ENCODE results near the gene R3HDM2.

Gene R3HDM2

DNA sequence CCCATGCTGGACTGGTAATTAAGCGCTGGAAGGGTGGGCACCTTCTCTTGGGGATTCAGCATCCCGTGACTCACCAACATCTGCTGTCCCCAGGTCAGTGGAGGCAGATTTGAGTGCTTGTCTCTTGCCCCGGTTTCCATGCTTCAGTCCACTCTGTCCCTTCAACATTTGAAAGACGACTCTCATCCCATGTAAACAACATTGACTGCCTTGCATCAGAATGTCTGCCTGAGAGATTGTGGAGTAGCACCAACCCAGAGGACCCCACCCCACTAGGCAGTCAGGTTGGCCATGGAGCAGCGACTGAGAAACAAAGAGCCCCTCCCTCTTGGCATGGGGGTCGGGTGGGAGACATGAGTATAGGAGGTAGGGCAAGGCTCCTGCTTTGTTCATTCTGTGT, 174.9 kb downstream of the R3HDM2 start:
- CTCF ChIA-PET, result interaction anchor here (1.2 to 5.0 kb wide), 2 partner anchors 13 to 203 kb away, joined by 3 to 24 read pairs; no protein-coding TSS in a partner anchor
- DNase-seq (ENCODE audit: extremely low spot score), result no peak
- TF ChIP-seq CTCF (IDR thresholded peaks at IDR 0.05; ENCODE audit: control extremely low read depth, extremely low read depth, low read depth, missing control alignments), result no peak
- POLR2A ChIA-PET, result interaction anchor here (0.6 kb wide), 1 partner anchor 171 kb away, joined by 6 read pairs; no protein-coding TSS in a partner anchor

DNA sequence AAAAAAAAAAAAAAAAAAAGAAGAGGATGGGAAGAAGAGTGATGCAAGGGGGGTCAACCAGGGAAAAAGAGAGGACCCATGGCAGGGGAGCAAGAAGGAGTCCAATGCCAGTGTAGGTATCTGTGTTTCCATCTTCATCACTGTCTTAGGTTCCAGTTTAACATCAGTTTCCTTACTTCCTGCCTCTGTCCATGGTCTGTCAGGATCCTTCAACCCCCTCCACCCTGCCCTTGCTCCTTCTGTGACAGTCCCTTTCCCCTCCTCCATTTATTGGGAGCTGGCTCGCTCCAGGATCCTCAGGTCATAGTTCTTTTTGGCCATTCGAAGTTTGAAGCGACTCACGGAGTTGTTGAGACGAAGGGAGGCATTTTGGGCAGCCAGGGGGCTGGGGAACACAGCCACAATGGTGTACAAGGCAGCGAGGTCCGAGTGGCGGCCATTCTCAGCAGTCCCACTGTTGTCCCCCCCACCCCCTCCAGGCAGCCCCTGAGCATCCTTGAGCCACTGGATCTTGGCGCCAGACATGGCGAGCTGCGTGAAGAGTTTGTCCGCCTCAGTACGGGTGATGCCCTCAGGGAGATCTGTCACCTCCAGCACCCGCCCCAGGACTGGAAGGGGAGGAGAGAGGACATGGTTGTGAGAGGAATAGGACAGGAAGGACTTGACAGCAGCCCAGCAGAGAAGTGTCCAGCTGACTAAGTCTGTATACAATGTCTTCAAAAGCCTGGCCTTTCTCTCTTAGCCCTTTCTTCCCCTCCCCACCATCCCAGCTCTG, 176.2 kb downstream of the R3HDM2 start:
- no peak for DNase-seq (ENCODE audit: extremely low spot score)
- POLR2A ChIA-PET, result no interaction called here
- no peak for TF ChIP-seq CTCF (IDR thresholded peaks at IDR 0.05; ENCODE audit: control extremely low read depth, extremely low read depth, low read depth, missing control alignments)
- CTCF ChIA-PET, result interaction anchor here (0.8 to 5.0 kb wide), 4 partner anchors 9 to 204 kb away, joined by 3 to 24 read pairs (median 6); no protein-coding TSS in a partner anchor

DNA sequence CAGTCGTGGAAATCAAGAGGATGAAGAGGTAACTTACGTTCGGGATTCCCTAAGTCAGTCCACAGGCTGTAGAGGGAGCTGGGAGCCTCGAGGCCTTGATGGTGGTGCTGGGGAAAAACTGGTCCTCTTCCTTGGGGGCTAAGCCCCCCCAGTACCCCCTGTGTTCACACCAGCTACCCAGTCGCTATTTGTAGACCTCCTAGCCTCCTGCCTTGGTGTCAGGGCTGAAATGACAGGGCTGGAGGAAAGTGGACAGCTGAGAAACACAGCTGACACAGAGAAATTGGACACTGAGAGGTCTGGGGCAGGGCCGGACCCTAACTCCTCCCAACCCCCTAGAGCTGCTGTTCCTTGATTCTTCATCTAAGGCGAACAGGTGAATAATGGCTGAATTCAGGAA, 179.9 kb downstream of the R3HDM2 start, which contains the start of gene STAC3:
Gene STAC3, minus strand, starts transcription at position 232 of the 400 bp plus-strand sequence. CDS start 1,551 bp downstream, outside the sequence.
- ChIA-PET CTCF (interaction anchor here (1.0 to 5.3 kb wide), 15 partner anchors 8 to 212 kb away, joined by 3 to 48 read pairs (median 6); no protein-coding TSS in a partner anchor), POLR2A (no interaction called here)
- DNase-seq (ENCODE audit: extremely low spot score), result no peak

DNA sequence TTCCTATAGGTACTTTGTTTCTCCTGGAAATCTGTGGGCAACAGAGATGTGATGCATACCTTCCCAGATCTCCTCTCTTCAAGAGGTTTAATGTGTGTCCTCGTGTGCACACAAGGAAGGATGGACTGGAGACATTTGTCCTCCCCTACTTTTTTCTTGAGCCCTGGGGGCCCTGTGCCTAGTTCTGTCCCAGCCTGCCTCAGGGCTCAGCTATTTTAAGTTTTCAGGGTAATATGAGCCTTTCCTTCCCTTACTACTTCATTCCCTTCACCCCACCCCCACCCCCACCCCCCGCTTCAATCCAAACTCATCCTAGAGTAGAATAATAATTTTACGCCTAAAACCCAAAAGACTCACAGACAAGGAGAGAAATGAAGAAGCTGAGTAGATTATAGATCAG, 180.3 kb downstream of the R3HDM2 start:
- DNase-seq (ENCODE audit: extremely low spot score), result no peak
- POLR2A ChIA-PET, result interaction anchor here (0.6 kb wide), 2 partner anchors 26 to 325 kb away, joined by 3 to 7 read pairs; no protein-coding TSS in a partner anchor
- TF ChIP-seq CTCF (IDR thresholded peaks at IDR 0.05; ENCODE audit: control extremely low read depth, extremely low read depth, low read depth, missing control alignments), result no peak
- CTCF ChIA-PET, result interaction anchor here (1.0 to 5.3 kb wide), 13 partner anchors 8 to 213 kb away, joined by 3 to 48 read pairs (median 7); no protein-coding TSS in a partner anchor

More for the DNA sequence above, 179.9 kb downstream of the R3HDM2 start, which contains the start of gene STAC3:
- TF ChIP-seq CTCF (IDR thresholded peaks at IDR 0.05; ENCODE audit: control extremely low read depth, extremely low read depth, low read depth, missing control alignments), result no peak

GRCh38 chr12:57248934-57249742, 181.7 kb downstream of the R3HDM2 start:
- peak; percentile 53 for DNase-seq (ENCODE audit: extremely low spot score)
- ChIA-PET POLR2A (no interaction called here), CTCF (interaction anchor here (0.6 to 5.3 kb wide), 10 partner anchors 10 to 210 kb away, joined by 3 to 48 read pairs (median 6); partner anchors contain the start of gene GLI1)
- TF ChIP-seq CTCF (IDR thresholded peaks at IDR 0.05; ENCODE audit: control extremely low read depth, extremely low read depth, low read depth, missing control alignments), result no peak

DNA sequence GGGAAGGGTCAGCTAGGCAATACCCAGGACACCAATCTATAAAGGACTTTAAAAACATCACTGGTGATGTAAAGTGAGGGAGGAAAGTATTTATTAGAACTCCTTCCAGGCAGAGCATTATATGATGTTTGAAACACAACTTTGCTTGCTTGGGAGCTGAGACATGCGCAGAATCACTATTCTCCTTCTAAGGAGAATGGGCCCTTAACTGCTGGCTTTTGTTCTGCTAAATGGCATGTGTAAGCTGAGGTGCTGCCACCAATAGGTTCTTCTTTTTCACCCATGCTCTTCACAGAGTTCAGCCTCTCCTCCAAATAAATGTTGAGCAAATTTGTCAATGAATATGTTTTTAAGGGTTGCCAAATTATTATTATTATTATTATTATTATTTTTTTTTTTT, 183.8 kb downstream of the R3HDM2 start:
- no peak for DNase-seq (ENCODE audit: extremely low spot score)
- no peak for TF ChIP-seq CTCF (IDR thresholded peaks at IDR 0.05; ENCODE audit: control extremely low read depth, extremely low read depth, low read depth, missing control alignments)
- POLR2A ChIA-PET, result interaction anchor here (0.7 kb wide), 1 partner anchor 74 kb away, joined by 3 read pairs; no protein-coding TSS in a partner anchor
- CTCF ChIA-PET, result interaction anchor here (1.2 to 22.8 kb wide), 5 partner anchors 8 to 212 kb away, joined by 3 to 403 read pairs (median 48); partner anchors contain the start of genes GLI1, INHBE and NXPH4

All from GM10248 (cell line).